Thyroid gland (tissue), 4 donors: ENCODE measurements around the gene ENAH.

Experiments
- POLR2A ChIP-seq, 2 donors: fragments of 450-650 bp; IDR thresholded peaks; one replicate each; pipeline ENCODE4 v1.6.1; 2017; ENCODE audit warnings: antibody characterized with exemption in 2 of 2, mild to moderate bottlenecking in 2 of 2, moderate library complexity in 1 of 2
- TF ChIP-seq, protein P1 (sequence below), 6 experiments: fragments of 200-600 bp in 3 of 6; fragments of 450-650 bp in 3 of 6; sonication (generic) in 3 of 6; IDR thresholded peaks; one replicate each; pipeline ENCODE4 v1.5.1; 2016 to 2019; ENCODE audit warnings: antibody characterized with exemption in 6 of 6, mild to moderate bottlenecking in 2 of 6, inconsistent platforms in 1 of 6, moderate library complexity in 1 of 6

GRCh38 chr1:225451840-225452515, 200.9 kb downstream of the ENAH start:
- TF ChIP-seq, protein P1, sequence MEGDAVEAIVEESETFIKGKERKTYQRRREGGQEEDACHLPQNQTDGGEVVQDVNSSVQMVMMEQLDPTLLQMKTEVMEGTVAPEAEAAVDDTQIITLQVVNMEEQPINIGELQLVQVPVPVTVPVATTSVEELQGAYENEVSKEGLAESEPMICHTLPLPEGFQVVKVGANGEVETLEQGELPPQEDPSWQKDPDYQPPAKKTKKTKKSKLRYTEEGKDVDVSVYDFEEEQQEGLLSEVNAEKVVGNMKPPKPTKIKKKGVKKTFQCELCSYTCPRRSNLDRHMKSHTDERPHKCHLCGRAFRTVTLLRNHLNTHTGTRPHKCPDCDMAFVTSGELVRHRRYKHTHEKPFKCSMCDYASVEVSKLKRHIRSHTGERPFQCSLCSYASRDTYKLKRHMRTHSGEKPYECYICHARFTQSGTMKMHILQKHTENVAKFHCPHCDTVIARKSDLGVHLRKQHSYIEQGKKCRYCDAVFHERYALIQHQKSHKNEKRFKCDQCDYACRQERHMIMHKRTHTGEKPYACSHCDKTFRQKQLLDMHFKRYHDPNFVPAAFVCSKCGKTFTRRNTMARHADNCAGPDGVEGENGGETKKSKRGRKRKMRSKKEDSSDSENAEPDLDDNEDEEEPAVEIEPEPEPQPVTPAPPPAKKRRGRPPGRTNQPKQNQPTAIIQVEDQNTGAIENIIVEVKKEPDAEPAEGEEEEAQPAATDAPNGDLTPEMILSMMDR (IDR thresholded peaks at IDR 0.05): no peak
- no peak for TF ChIP-seq POLR2A (IDR thresholded peaks at IDR 0.05)
